ENCODE data around the gene CNOT6. TPM values are rescaled to one million over a fixed set of nuclear protein-coding genes. Genes with fewer than 3 reads are reported as not detected.

Gene CNOT6
- total and polyA plus RNA-seq, 11 donors: 3.1 to 18.8 (median 12.9) TPM

- H3K27me3 ChIP-seq: no peaks in the 10 kb centered on the region
- H3K9me3 ChIP-seq: no peaks in the 10 kb centered on the region
- intact Hi-C loops (cut with DNase I): no loop called here
- ATAC-seq (no peak), DNase-seq (no peak)
- H3K4me1 ChIP-seq: peaks cover 0 to 4% (median 0%) of the 10 kb centered on the region in 12 donors
- H3K27ac ChIP-seq: no peak overlapping the region
- TF ChIP-seq POLR2A (IDR thresholded peaks at IDR 0.05): no peak
- TF ChIP-seq, protein P1, sequence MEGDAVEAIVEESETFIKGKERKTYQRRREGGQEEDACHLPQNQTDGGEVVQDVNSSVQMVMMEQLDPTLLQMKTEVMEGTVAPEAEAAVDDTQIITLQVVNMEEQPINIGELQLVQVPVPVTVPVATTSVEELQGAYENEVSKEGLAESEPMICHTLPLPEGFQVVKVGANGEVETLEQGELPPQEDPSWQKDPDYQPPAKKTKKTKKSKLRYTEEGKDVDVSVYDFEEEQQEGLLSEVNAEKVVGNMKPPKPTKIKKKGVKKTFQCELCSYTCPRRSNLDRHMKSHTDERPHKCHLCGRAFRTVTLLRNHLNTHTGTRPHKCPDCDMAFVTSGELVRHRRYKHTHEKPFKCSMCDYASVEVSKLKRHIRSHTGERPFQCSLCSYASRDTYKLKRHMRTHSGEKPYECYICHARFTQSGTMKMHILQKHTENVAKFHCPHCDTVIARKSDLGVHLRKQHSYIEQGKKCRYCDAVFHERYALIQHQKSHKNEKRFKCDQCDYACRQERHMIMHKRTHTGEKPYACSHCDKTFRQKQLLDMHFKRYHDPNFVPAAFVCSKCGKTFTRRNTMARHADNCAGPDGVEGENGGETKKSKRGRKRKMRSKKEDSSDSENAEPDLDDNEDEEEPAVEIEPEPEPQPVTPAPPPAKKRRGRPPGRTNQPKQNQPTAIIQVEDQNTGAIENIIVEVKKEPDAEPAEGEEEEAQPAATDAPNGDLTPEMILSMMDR (IDR thresholded peaks at IDR 0.05): no peak
- 91 to 93% (median 92%) methylated on average over 3 of the region's 3 CpGs for WGBS, 4 donors
- no peak overlapping the region for H3K4me3 ChIP-seq
- peaks cover 0 to 61% (median 49%) of the 10 kb centered on the region in 9 donors for H3K36me3 ChIP-seq
Observed at GRCh38 chr5:180553530-180553929, 59.4 kb downstream of the CNOT6 start.

DNA sequence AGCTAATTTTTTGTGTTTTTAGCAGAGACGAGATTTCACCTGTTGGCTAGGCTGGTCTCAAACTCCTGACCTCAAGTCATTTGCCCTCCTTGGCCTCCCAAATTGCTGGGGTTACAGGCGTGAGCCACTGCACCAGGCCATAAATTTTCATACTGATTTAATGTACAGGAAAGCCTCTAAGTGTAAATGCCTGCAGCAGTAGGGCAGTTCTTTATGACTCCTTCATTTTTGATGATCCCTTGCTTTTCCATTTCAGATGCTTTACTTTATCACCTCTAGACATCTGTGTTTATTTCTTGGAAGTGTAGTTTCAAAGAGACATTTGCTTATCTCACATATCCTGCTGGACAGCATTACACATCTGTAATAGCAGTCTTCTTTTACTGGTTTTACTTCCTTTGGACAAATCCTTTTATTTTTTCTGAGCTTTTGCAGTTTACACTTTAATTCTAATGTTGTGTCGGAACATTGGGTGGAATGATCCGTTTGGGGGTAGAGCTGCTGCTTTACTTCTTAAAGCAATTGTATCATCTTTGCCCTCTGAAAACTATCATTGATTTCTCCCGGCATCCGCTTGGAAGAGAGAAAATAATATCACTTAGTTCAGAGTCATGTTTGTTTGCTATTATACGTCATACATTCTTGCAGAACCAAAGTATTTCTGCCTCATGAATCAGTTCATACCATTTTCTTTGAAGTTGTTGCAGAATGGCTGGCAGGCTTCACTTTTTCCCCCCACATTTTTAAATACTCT is 61.2 kb downstream of the CNOT6 start:
- Histone ChIP-seq H3K27ac (no peak overlapping the region), H3K27me3 (no peaks in the 10 kb centered on the region), H3K4me3 (no peak overlapping the region), H3K36me3 (peaks cover 0 to 55% (median 42%) of the 10 kb centered on the region in 9 donors), H3K4me1 (no peaks in the 10 kb centered on the region), H3K9me3 (no peaks in the 10 kb centered on the region)
- ATAC-seq: no peak
- TF ChIP-seq, protein P1 (IDR thresholded peaks at IDR 0.05): no peak
- TF ChIP-seq POLR2A (IDR thresholded peaks at IDR 0.05): no peak
- WGBS, 4 donors: 90 to 94% (median 91%) methylated on average over 7 of the region's 7 CpGs
- intact Hi-C loops (cut with DNase I): no loop called here
- DNase-seq: no peak

DNA sequence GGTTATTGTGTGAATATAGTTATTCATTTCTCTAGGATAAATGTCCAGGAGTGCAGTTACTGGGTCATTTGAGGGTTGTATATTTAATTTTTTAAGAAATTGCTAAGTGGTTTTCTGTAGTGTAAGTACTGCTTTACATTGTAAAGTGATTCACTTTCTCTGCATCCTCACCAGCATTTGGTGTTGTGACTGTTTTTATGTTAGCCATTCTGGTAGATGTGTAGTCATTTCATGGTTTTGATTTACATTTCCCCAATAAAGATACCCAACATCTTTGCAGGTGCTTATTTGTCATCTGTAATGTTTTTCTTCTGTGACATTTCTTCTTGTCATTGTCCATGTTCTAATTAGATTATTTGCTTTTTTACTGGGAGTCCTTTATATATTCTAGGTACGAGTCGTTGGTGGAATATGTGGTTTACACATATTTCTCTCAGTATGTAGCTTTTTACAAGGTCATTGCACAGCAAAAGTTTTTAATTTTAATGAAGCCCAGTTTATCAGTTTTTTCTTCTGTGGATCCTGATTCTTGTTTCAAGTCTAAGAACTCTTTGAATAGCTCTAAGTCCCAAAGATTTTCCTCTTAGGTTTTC is 63.1 kb downstream of the CNOT6 start:
- intact Hi-C loops (cut with DNase I): no loop called here
- TF ChIP-seq POLR2A (IDR thresholded peaks at IDR 0.05): no peak
- TF ChIP-seq, protein P1 (IDR thresholded peaks at IDR 0.05): no peak
- Histone ChIP-seq H3K36me3 (peaks cover 0 to 39% (median 32%) of the 10 kb centered on the region in 9 donors), H3K4me3 (no peak overlapping the region), H3K4me1 (no peaks in the 10 kb centered on the region), H3K9me3 (no peaks in the 10 kb centered on the region), H3K27me3 (no peaks in the 10 kb centered on the region), H3K27ac (no peak overlapping the region)
- DNase-seq (no peak), ATAC-seq (no peak)
- WGBS, 4 donors: 93 to 99% (median 95%) methylated on average over 2 of the region's 2 CpGs

DNA sequence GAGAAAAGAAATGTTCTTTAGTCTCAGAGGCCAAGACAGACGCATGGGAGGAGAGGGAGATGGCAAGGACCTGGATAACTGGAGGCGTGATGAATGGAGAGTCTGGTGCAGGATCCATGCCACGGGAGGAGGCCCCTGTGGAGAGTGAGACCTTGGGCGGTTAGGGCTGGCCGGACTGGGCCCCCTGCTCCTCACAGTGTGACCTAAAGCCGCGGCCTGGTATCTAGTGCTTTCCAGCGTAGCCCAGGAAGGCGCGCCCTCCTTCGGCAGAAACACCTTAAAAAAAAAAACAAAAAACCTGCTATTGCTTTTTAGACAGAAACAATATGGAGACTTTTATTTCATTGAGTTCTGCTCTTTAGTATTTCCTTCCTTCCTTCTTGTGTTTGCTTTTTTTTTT is 64.1 kb downstream of the CNOT6 start:
- WGBS, 4 donors: 90 to 95% (median 93%) methylated on average over 11 of the region's 11 CpGs
- Histone ChIP-seq H3K27me3 (no peaks in the 10 kb centered on the region), H3K27ac (no peak overlapping the region), H3K4me3 (no peak overlapping the region), H3K9me3 (no peaks in the 10 kb centered on the region), H3K4me1 (no peaks in the 10 kb centered on the region), H3K36me3 (peaks cover 0 to 47% (median 30%) of the 10 kb centered on the region in 9 donors)
- TF ChIP-seq POLR2A (IDR thresholded peaks at IDR 0.05): no peak
- TF ChIP-seq, protein P1 (IDR thresholded peaks at IDR 0.05): no peak
- ATAC-seq (no peak), DNase-seq (no peak)
- intact Hi-C loops (cut with DNase I): no loop called here

Measured in heart left ventricle (tissue), 16 donors.